Measurements from ENCODE around the gene NF2. TPM values are rescaled to one million over a fixed set of nuclear protein-coding genes. Genes with fewer than 3 reads are reported as not detected.
"Not testable (repeated sequence)": the region's sequence is repeated elsewhere in the genome, so short reads cannot be mapped to it uniquely, and the experiment has no call there.

The NF2 gene
- total RNA-seq, 1 experiment from 2014 or later, result 190 TPM

GRCh38 chr22:29563652-29564460, 39.6 kb upstream of the NF2 start:
- Histone ChIP-seq H3K9me3 (ENCODE audit: control insufficient read depth, insufficient read depth, low read depth, low read length) (no peaks in the 10 kb centered on the region), H3K4me1 (ENCODE audit: control insufficient read depth, insufficient read depth, low read length) (no peaks in the 10 kb centered on the region), H3K36me3 (ENCODE audit: control insufficient read depth, insufficient read depth, low read length) (no peaks in the 10 kb centered on the region), H3K4me3 (ENCODE audit: low read depth in 2 of 2, low read length in 2 of 2) (no peak overlapping the region), H3K27me3 (ENCODE audit: control insufficient read depth, insufficient read depth, low read length) (no peaks in the 10 kb centered on the region), H3K27ac (ENCODE audit: low read length) (no peak overlapping the region)
- ATAC-seq, result no peak
- ChIA-PET CTCF (no interaction called here), POLR2A (no interaction called here)
- in situ Hi-C loops (cut with HindIII; ENCODE audit: low pct_unique_long_range_greater_than_20kb, low sequenced_read_pairs), result no loop called here
- TF ChIP-seq CTCF (IDR thresholded peaks at IDR 0.05) (no peak), TCF7L2 (IDR thresholded peaks at IDR 0.05; ENCODE audit: low read depth, low read length) (no peak), POLR2AphosphoS5 (IDR thresholded peaks at IDR 0.05; ENCODE audit: low read depth, low read length) (no peak), SIN3A (IDR thresholded peaks at IDR 0.05; ENCODE audit: borderline replicate concordance, insufficient read depth, low read depth, low read length) (no peak), REST (IDR thresholded peaks at IDR 0.05; ENCODE audit: insufficient read depth in 1 of 2, low read depth in 2 of 2, low read length in 1 of 2) (no peak)
- intact Hi-C loops (cut with micrococcal nuclease; ENCODE audit: unreplicated experiment), result no loop called here
- no peak for DNase-seq (ENCODE audit: low read depth, low spot score)
- BruUV-seq (replicated peaks), result no TSS peak

GRCh38 chr22:29566513-29566912, 36.9 kb upstream of the NF2 start:
- CTCF ChIA-PET; intact Hi-C loops (cut with micrococcal nuclease; ENCODE audit: unreplicated experiment); BruUV-seq (replicated peaks); H3K4me3 ChIP-seq (ENCODE audit: low read depth in 2 of 2, low read length in 2 of 2); H3K9me3 ChIP-seq (ENCODE audit: control insufficient read depth, insufficient read depth, low read depth, low read length); DNase-seq (ENCODE audit: low read depth, low spot score); H3K27me3 ChIP-seq (ENCODE audit: control insufficient read depth, insufficient read depth, low read length); POLR2A ChIA-PET; H3K36me3 ChIP-seq (ENCODE audit: control insufficient read depth, insufficient read depth, low read length); H3K4me1 ChIP-seq (ENCODE audit: control insufficient read depth, insufficient read depth, low read length); ATAC-seq; in situ Hi-C loops (cut with HindIII; ENCODE audit: low pct_unique_long_range_greater_than_20kb, low sequenced_read_pairs); H3K27ac ChIP-seq (ENCODE audit: low read length): not testable (repeated sequence)

GRCh38 chr22:29567338-29567737, 36.1 kb upstream of the NF2 start:
- no peaks in the 10 kb centered on the region for H3K27me3 ChIP-seq (ENCODE audit: control insufficient read depth, insufficient read depth, low read length)
- intact Hi-C loops (cut with micrococcal nuclease; ENCODE audit: unreplicated experiment), result no loop called here
- H3K4me1 ChIP-seq (ENCODE audit: control insufficient read depth, insufficient read depth, low read length), result no peaks in the 10 kb centered on the region
- ChIA-PET POLR2A (no interaction called here), CTCF (no interaction called here)
- no peak overlapping the region for H3K27ac ChIP-seq (ENCODE audit: low read length)
- no peak for DNase-seq (ENCODE audit: low read depth, low spot score)
- in situ Hi-C loops (cut with HindIII; ENCODE audit: low pct_unique_long_range_greater_than_20kb, low sequenced_read_pairs), result no loop called here
- H3K36me3 ChIP-seq (ENCODE audit: control insufficient read depth, insufficient read depth, low read length), result no peaks in the 10 kb centered on the region
- no peaks in the 10 kb centered on the region for H3K9me3 ChIP-seq (ENCODE audit: control insufficient read depth, insufficient read depth, low read depth, low read length)
- TF ChIP-seq POLR2AphosphoS5 (IDR thresholded peaks at IDR 0.05; ENCODE audit: low read depth, low read length), result no peak
- TF ChIP-seq TCF7L2 (IDR thresholded peaks at IDR 0.05; ENCODE audit: low read depth, low read length), result no peak
- TF ChIP-seq SIN3A (IDR thresholded peaks at IDR 0.05; ENCODE audit: borderline replicate concordance, insufficient read depth, low read depth, low read length), result no peak
- no peak for TF ChIP-seq CTCF (IDR thresholded peaks at IDR 0.05)
- TF ChIP-seq REST (IDR thresholded peaks at IDR 0.05; ENCODE audit: insufficient read depth in 1 of 2, low read depth in 2 of 2, low read length in 1 of 2), result no peak
- no peak for ATAC-seq
- no TSS peak for BruUV-seq (replicated peaks)
- H3K4me3 ChIP-seq (ENCODE audit: low read depth in 2 of 2, low read length in 2 of 2), result no peak overlapping the region
